Transverse colon (tissue), 4 donors: ENCODE data around the gene STYXL2. TPM values are rescaled to one million over a fixed set of nuclear protein-coding genes. Genes with fewer than 3 reads are reported as not detected.

Source experiments
- DNase-seq: peaks from one replicate; pipeline ENCODE4 v3.0.0-alpha.2; 2019
- H3K27ac ChIP-seq, 4 donors: fragments of 200-600 bp; sonication (generic); 2 replicates each; pipeline ENCODE4 v1.5.1; 2016 to 2018; ENCODE audit warnings: inconsistent platforms in 4 of 4
- H3K27me3 ChIP-seq: fragments of 200-600 bp; sonication (generic); 2 replicates; pipeline ENCODE4 v1.5.1; 2017; ENCODE audit warnings: inconsistent platforms
- H3K36me3 ChIP-seq, 4 donors: fragments of 200-600 bp; sonication (generic); 2 replicates each; pipeline ENCODE4 v1.5.1; 2017 to 2019; ENCODE audit warnings: inconsistent platforms in 4 of 4
- H3K4me1 ChIP-seq, 4 donors: fragments of 200-600 bp; sonication (generic); 2 replicates each; pipeline ENCODE4 v1.5.1; 2017 to 2020; ENCODE audit warnings: inconsistent platforms in 4 of 4
- H3K4me3 ChIP-seq, 4 donors: fragments of 200-600 bp; sonication (generic); 1 replicate in 1 of 4; 2 replicates in 3 of 4; pipeline versions ENCODE4 v1.5.1 to v1.6.1; 2017 to 2019; ENCODE audit warnings: inconsistent platforms in 4 of 4
- H3K9me3 ChIP-seq, 2 donors: fragments of 200-600 bp; sonication (generic); 2 replicates each; pipeline ENCODE4 v1.5.1; 2017 to 2019; ENCODE audit warnings: inconsistent platforms in 2 of 2
- EP300 ChIP-seq: sonication (generic); formaldehyde crosslinking; IDR thresholded peaks from one replicate; pipeline ENCODE4 v1.6.1; 2017; ENCODE audit warnings: antibody characterized with exemption, low read depth
- POLR2A ChIP-seq: fragments of 450-650 bp; IDR thresholded peaks from one replicate; pipeline ENCODE4 v1.6.1; 2016; ENCODE audit warnings: antibody characterized with exemption, mild to moderate bottlenecking, moderate library complexity
- POLR2AphosphoS5 ChIP-seq, 3 donors: sonication (generic); formaldehyde crosslinking; IDR thresholded peaks; one replicate each; pipeline ENCODE4 v1.6.1; 2016; ENCODE audit warnings: antibody characterized with exemption in 3 of 3
- WGBS, 2 donors: methylation state at CpG; one replicate each; pipeline ENCODE4 v1.1.5; 2018; ENCODE audit warnings: low coverage in 1 of 2; 5-methylcytosine and 5-hydroxymethylcytosine counted together
- in situ Hi-C, 4 donors: fragments of 200-750 bp; cut with MboI; loops; one replicate each; pipeline versions ENCODE4 v1.15.0 to v1.15.1; 2017; ENCODE audit warnings: low sequenced_read_pairs in 3 of 4, low pct_ligation_motif_present in 1 of 4, low pct_unique_long_range_greater_than_20kb in 1 of 4
- intact Hi-C: fragments of 100-400 bp; cut with DNase I; formaldehyde crosslinking; loops from one replicate; pipeline ENCODE4 v1.15.1; 2023; ENCODE audit warnings: low total_unique reads
- total RNA-seq, 4 donors: library from RNA; depleted of rRNA; stranded (reverse); fragments of >200 nt; gene quantifications; one replicate each; pipeline ENCODE4 v1.1.0, GENCODE V29; 2016
- TF ChIP-seq, protein P1 (sequence below), 5 experiments: fragments of 200-600 bp in 3 of 5; fragments of 450-650 bp in 2 of 5; sonication (generic) in 3 of 5; IDR thresholded peaks; 1 replicate in 2 of 5; 2 replicates in 3 of 5; pipeline ENCODE4 v1.5.1; 2016 to 2017; ENCODE audit warnings: antibody characterized with exemption in 5 of 5, inconsistent platforms in 3 of 5, mild to moderate bottlenecking in 2 of 5, moderate library complexity in 1 of 5

STYXL2 gene
- total RNA-seq, 4 donors from 2014 or later, result 0.16 to 0.41 TPM; not detected in 2

- Histone ChIP-seq H3K27ac (peak overlapping the region in 2 of 4 donors; percentile 72 to 80), H3K9me3 (no peaks in the 10 kb centered on the region), H3K4me1 (peaks cover 0 to 22% (median 11%) of the 10 kb centered on the region in 4 donors), H3K27me3 (no peaks in the 10 kb centered on the region), H3K36me3 (no peaks in the 10 kb centered on the region), H3K4me3 (no peak overlapping the region)
- intact Hi-C loops, result no loop called here
- in situ Hi-C loops, result loop anchor here in 1 of 4 donors (5.0 kb wide), 1 partner anchor 55 kb away; no protein-coding TSS in a partner anchor
- TF ChIP-seq, protein P1, sequence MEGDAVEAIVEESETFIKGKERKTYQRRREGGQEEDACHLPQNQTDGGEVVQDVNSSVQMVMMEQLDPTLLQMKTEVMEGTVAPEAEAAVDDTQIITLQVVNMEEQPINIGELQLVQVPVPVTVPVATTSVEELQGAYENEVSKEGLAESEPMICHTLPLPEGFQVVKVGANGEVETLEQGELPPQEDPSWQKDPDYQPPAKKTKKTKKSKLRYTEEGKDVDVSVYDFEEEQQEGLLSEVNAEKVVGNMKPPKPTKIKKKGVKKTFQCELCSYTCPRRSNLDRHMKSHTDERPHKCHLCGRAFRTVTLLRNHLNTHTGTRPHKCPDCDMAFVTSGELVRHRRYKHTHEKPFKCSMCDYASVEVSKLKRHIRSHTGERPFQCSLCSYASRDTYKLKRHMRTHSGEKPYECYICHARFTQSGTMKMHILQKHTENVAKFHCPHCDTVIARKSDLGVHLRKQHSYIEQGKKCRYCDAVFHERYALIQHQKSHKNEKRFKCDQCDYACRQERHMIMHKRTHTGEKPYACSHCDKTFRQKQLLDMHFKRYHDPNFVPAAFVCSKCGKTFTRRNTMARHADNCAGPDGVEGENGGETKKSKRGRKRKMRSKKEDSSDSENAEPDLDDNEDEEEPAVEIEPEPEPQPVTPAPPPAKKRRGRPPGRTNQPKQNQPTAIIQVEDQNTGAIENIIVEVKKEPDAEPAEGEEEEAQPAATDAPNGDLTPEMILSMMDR (IDR thresholded peaks at IDR 0.05), result no peak
- no peak for TF ChIP-seq EP300
- TF ChIP-seq POLR2A, result no peak
- TF ChIP-seq POLR2AphosphoS5 (IDR thresholded peaks at IDR 0.05), result no peak
- no peak for DNase-seq
- 90% methylated on average over 4 of the region's 4 CpGs; no CpG with 5 or more reads in 1 of the 2 donors for WGBS, 2 donors
Observed at GRCh38 chr1:167122568-167122967, 28.7 kb downstream of the STYXL2 start.

DNA sequence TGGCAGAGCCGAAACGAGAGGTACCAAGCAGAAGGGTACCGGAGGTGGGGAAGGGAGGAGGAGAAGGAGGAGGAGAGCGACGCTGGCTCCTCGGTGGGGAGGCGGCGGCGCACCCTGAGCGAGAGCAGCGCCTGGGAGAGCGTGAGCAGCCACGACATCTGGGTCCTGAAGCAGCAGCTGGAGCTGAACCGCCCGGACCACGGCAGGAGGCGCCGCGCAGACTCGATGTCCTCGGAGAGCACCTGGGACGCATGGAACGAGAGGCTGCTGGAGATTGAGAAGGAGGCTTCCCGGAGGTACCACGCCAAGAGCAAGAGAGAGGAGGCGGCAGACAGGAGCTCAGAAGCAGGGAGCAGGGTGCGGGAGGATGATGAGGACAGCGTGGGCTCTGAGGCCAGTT, 32.4 kb downstream of the STYXL2 start:
- Histone ChIP-seq H3K4me1 (peaks cover 0 to 13% (median 7%) of the 10 kb centered on the region in 4 donors), H3K9me3 (no peaks in the 10 kb centered on the region), H3K27ac (no peak overlapping the region), H3K27me3 (no peaks in the 10 kb centered on the region), H3K4me3 (no peak overlapping the region), H3K36me3 (no peaks in the 10 kb centered on the region)
- no peak for TF ChIP-seq POLR2A
- TF ChIP-seq EP300, result no peak
- DNase-seq, result no peak
- in situ Hi-C loops (no loop called here), intact Hi-C loops (no loop called here)
- WGBS, 2 donors, result 92% methylated on average over 28 of the region's 28 CpGs; no CpG with 5 or more reads in 1 of the 2 donors

GRCh38 chr1:167126811-167127210, 32.9 kb downstream of the STYXL2 start:
- intact Hi-C loops, result no loop called here
- H3K27me3 ChIP-seq, result no peaks in the 10 kb centered on the region
- in situ Hi-C loops, result no loop called here
- H3K27ac ChIP-seq, result no peak overlapping the region
- no peak for DNase-seq
- TF ChIP-seq, protein P1 (IDR thresholded peaks at IDR 0.05), result no peak
- TF ChIP-seq EP300, result no peak
- H3K9me3 ChIP-seq, result no peaks in the 10 kb centered on the region
- no peaks in the 10 kb centered on the region for H3K36me3 ChIP-seq
- 89% methylated on average over 17 of the region's 17 CpGs; no CpG with 5 or more reads in 1 of the 2 donors for WGBS, 2 donors
- H3K4me3 ChIP-seq, result no peak overlapping the region
- peaks cover 0 to 10% (median 3%) of the 10 kb centered on the region in 4 donors for H3K4me1 ChIP-seq

- Histone ChIP-seq H3K27me3 (no peaks in the 10 kb centered on the region), H3K4me3 (no peak overlapping the region), H3K9me3 (no peaks in the 10 kb centered on the region), H3K27ac (no peak overlapping the region), H3K4me1 (peaks cover 0 to 6% (median 0%) of the 10 kb centered on the region in 4 donors), H3K36me3 (no peaks in the 10 kb centered on the region)
- intact Hi-C loops (no loop called here), in situ Hi-C loops (no loop called here)
- TF ChIP-seq, protein P1 (IDR thresholded peaks at IDR 0.05), result no peak
- TF ChIP-seq EP300 (no peak), POLR2A (no peak), POLR2AphosphoS5 (IDR thresholded peaks at IDR 0.05) (no peak)
- DNase-seq, result no peak
- 96% methylated on average over 4 of the region's 5 CpGs; no CpG with 5 or more reads in 1 of the 2 donors for WGBS, 2 donors
Observed at GRCh38 chr1:167127236-167127635, 33.4 kb downstream of the STYXL2 start.

DNA sequence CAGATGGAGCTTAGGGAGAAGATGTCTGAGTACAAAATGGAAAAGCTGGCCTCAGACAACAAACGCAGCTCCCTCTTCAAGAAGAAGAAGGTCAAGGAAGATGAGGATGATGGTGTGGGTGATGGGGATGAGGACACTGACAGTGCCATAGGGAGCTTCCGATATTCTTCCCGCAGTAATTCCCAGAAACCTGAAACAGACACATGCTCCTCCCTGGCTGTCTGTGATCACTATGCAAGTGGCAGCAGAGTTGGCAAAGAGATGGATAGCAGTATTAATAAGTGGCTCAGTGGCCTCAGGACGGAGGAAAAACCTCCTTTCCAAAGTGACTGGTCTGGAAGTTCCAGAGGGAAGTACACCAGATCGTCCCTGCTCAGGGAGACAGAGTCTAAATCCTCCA, 33.8 kb downstream of the STYXL2 start:
- no peak overlapping the region for H3K4me3 ChIP-seq
- intact Hi-C loops (no loop called here), in situ Hi-C loops (no loop called here)
- H3K4me1 ChIP-seq, result peaks cover 0 to 3% (median 0%) of the 10 kb centered on the region in 4 donors
- H3K9me3 ChIP-seq, result no peaks in the 10 kb centered on the region
- H3K36me3 ChIP-seq, result no peaks in the 10 kb centered on the region
- no peak for TF ChIP-seq POLR2AphosphoS5 (IDR thresholded peaks at IDR 0.05)
- TF ChIP-seq, protein P1 (IDR thresholded peaks at IDR 0.05), result no peak
- no peak for TF ChIP-seq POLR2A
- no peak for TF ChIP-seq EP300
- DNase-seq, result no peak
- H3K27me3 ChIP-seq, result no peaks in the 10 kb centered on the region
- H3K27ac ChIP-seq, result no peak overlapping the region
- WGBS, 2 donors, result 83 to 100% methylated on average over 3 to 5 of the region's 5 CpGs
